K562 (cell line): Measurements from ENCODE around the gene SRCAP. TPM values are rescaled to one million over a fixed set of nuclear protein-coding genes. Genes with fewer than 3 reads are reported as not detected.

Experiments used
- ATF4 ChIP-seq: fragments of 450-650 bp; formaldehyde crosslinking; IDR thresholded peaks from 2 replicates; pipeline ENCODE4 v1.4.0; 2022; ENCODE audit warnings: mild to moderate bottlenecking, moderate library complexity
- ESRRA ChIP-seq: fragments of 450-650 bp; IDR thresholded peaks from 2 replicates; pipeline ENCODE4 v1.6.1; 2014; ENCODE audit warnings: low read depth, mild to moderate bottlenecking, moderate library complexity, borderline replicate concordance
- IFI16 ChIP-seq: fragments of 250-450 bp; sonication (Bioruptor Pico); IDR thresholded peaks from 2 replicates; pipeline ENCODE4 v2.1.2; 2022; ENCODE audit warnings: mild to moderate bottlenecking, inconsistent platforms
- PHB ChIP-seq: fragments of 250-450 bp; sonication (Bioruptor Pico); IDR thresholded peaks from 2 replicates; pipeline ENCODE4 v1.5.0; 2021
- PRDM10 ChIP-seq: fragments of 450-650 bp; IDR thresholded peaks from 2 replicates; pipeline ENCODE4 v1.6.1; 2018; ENCODE audit not compliant: partially characterized antibody
- SOX6 ChIP-seq: fragments of 450-650 bp; IDR thresholded peaks from 2 replicates; pipeline ENCODE4 v1.6.1; 2014; ENCODE audit warnings: mild to moderate bottlenecking
- TCF7L2 ChIP-seq: fragments of 150-350 bp; IDR thresholded peaks from 2 replicates; pipeline ENCODE4 v1.6.1; 2016; ENCODE audit warnings: low read depth, mild to moderate bottlenecking, low read length, moderate library complexity
- THRAP3 ChIP-seq: fragments of 450-650 bp; IDR thresholded peaks from 2 replicates; pipeline ENCODE4 v1.6.1; 2016; ENCODE audit warnings: mild to moderate bottlenecking, inconsistent platforms, borderline replicate concordance
- ZBTB34 ChIP-seq: fragments of 250-450 bp; sonication (Bioruptor Pico); IDR thresholded peaks from 2 replicates; pipeline ENCODE4 v1.8.0; 2021; ENCODE audit warnings: mild to moderate bottlenecking, moderate library complexity
- polyA plus RNA-seq, 8 experiments: library from polyadenylated mRNA; depleted of rRNA in 4 of 8; stranded (reverse) in 5 of 8; unstranded in 3 of 8; fragments of >200 nt; fragmentation: Nextera tagmentation in 2 of 8; fragmentation: Illumina TruSeq in 1 of 8; extraction: Ambion mirVana in 2 of 8; extraction: Trizol in 1 of 8; gene quantifications; 2 replicates each; pipeline versions ENCODE4 v1.2.1 to v1.2.3, GENCODE V29; 2011 to 2014; ENCODE audit warnings: inconsistent platforms in 1 of 8, missing spikeins in 1 of 8
- total RNA-seq, 7 experiments: library from RNA; depleted of rRNA in 6 of 7; stranded (reverse); fragments of >200 nt in 6 of 7; fragmentation: Illumina TruSeq in 2 of 7; extraction: Trizol in 2 of 7; gene quantifications; 2 replicates each; pipeline versions ENCODE4 v1.2.1 to v1.2.3, GENCODE V29; 2011 to 2021; ENCODE audit warnings: low replicate concordance in 1 of 7

The SRCAP gene
- total and polyA plus RNA-seq, 9 of the 15 experiments (the other 6 are each of a cell fraction or from before 2014, with no cell fraction given), result 0.21 to 62.6 (median 5.8) TPM

GRCh38 chr16:30760577-30761426, 61.8 kb downstream of the SRCAP start (continued):
- TF ChIP-seq ZBTB34 (CRISPR knock-in tag) (no peak), ESRRA (peak; percentile 37), THRAP3 (no peak), IFI16 (CRISPR knock-in tag) (no peak), ATF4 (CRISPR knock-in tag) (no peak), PRDM10 (peak; percentile 32), TCF7L2 (no peak), SOX6 (no peak), PHB (CRISPR knock-in tag) (no peak)
